ENCODE data around the gene ICE2. TPM values are rescaled to one million over a fixed set of nuclear protein-coding genes. Genes with fewer than 3 reads are reported as not detected.

The ICE2 gene
- polyA plus RNA-seq, 3 donors: 10.0 to 27.0 (median 24.8) TPM

GRCh38 chr15:60396100-60396499 lies 82.8 kb downstream of the ICE2 start:
- Histone ChIP-seq H3K27me3 (ENCODE audit: control insufficient read depth in 2 of 2, insufficient read depth in 2 of 2, low read length in 2 of 2) (no peaks in the 10 kb centered on the region), H3K9ac (ENCODE audit: insufficient read depth, low read length, poor library complexity, severe bottlenecking) (peak overlapping the region; percentile 100), H3K27ac (ENCODE audit: low read depth in 1 of 2, low read length in 2 of 2) (peak overlapping the region; percentile 85 to 99), H4K20me1 (ENCODE audit: insufficient read depth, low read length) (peaks cover 65% of the 10 kb centered on the region), H3K4me1 (ENCODE audit: control insufficient read depth in 1 of 2, insufficient read depth in 2 of 2, low read length in 2 of 2) (peaks cover 69 to 74% of the 10 kb centered on the region in 2 donors), H3K9me3 (replicated peaks in 1 of 2; ENCODE audit: control insufficient read depth in 1 of 2, insufficient read depth in 1 of 2, low read length in 2 of 2) (no peaks in the 10 kb centered on the region), H2AFZ (ENCODE audit: insufficient read depth, low read depth, low read length, poor library complexity, severe bottlenecking) (no peak overlapping the region), H3K4me2 (replicated peaks; ENCODE audit: extremely low read depth, low read length, poor library complexity, severe bottlenecking) (peak overlapping the region; percentile 97), H3K36me3 (replicated peaks in 1 of 2; ENCODE audit: control insufficient read depth in 1 of 2, insufficient read depth in 2 of 2, low read length in 2 of 2) (peaks cover 4 to 20% of the 10 kb centered on the region in 2 donors), H3K4me3 (replicated peaks in 1 of 3; ENCODE audit: low read depth in 2 of 3, low read length in 3 of 3) (peak overlapping the region; percentile 56 to 97 (median 93)), H3K79me2 (ENCODE audit: insufficient read depth, low read length) (peaks cover 67% of the 10 kb centered on the region)
- TF ChIP-seq CTCF (IDR thresholded peaks at IDR 0.05): no peak
- intact Hi-C loops (cut with micrococcal nuclease): loop anchor here (5.0 to 10.0 kb wide), 2 partner anchors 49 to 709 kb away; partner anchors contain the start of gene BNIP2 (in 1 of the 2)
- H3K4me3 Mint-ChIP-seq: peak overlapping the region; percentile 94 to 99
- peaks cover 23 to 47% of the 10 kb centered on the region in 2 donors for H3K36me3 Mint-ChIP-seq
- no peaks in the 10 kb centered on the region for H3K9me3 Mint-ChIP-seq
- H3K27ac Mint-ChIP-seq: peak overlapping the region; percentile 97 to 100 (median 99)
- H3K4me1 Mint-ChIP-seq: peaks cover 69% of the 10 kb centered on the region
- no CpG with 5 or more reads among the region's 12 CpGs for WGBS (ENCODE audit: insufficient coverage)
- H3K27me3 Mint-ChIP-seq (ENCODE audit: low read depth in 3 of 3): peaks cover 0 to 4% (median 4%) of the 10 kb centered on the region in 3 donors
- DNase-seq: peak in 1 of 3 donors; percentile 17

DNA sequence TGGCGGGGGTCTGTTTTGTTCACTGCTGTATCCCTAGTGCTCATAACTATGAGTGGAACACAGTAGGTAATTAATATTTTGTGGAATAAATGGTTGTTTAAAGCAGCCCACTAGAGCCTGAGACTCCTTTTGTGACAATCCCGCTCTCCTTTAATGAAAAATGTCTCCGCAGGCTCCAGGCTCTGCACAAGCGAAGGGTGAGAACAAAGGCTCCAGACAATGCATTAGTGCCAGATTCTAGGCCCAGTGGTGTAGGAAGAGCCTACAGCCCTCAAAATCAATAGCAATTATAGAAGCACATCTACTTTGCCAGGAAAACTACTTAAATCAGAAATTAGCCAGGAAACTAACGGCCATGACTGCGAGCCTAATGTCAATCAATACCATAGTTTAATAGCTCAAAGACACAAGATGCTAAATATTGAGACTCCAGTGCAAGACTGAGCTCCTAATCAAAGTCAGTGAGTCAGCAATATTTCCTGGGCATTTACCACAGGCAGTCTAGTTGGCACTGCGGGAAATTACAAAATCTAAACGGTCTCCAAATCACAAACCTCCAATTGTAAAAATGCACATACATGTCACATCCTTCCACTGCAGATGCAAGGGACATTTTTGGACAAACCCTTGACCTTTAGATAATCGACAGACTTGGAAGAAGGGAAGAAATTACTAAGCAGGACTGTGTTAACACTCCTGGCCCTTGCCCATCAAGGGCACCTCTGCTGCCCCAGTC lies 83.5 kb downstream of the ICE2 start:
- H3K27ac ChIP-seq (ENCODE audit: low read depth in 1 of 2, low read length in 2 of 2): peak overlapping the region; percentile 85 to 99
- Mint-ChIP-seq H3K27ac (peak overlapping the region; percentile 97 to 100 (median 99)), H3K4me1 (peaks cover 75% of the 10 kb centered on the region), H3K36me3 (peaks cover 23 to 48% of the 10 kb centered on the region in 2 donors), H3K4me3 (peak overlapping the region; percentile 94 to 99), H3K9me3 (no peaks in the 10 kb centered on the region), H3K27me3 (ENCODE audit: low read depth in 3 of 3) (peaks cover 0 to 4% (median 4%) of the 10 kb centered on the region in 3 donors)
- no peaks in the 10 kb centered on the region for H3K27me3 ChIP-seq (ENCODE audit: control insufficient read depth in 2 of 2, insufficient read depth in 2 of 2, low read length in 2 of 2)
- H3K36me3 ChIP-seq (replicated peaks in 1 of 2; ENCODE audit: control insufficient read depth in 1 of 2, insufficient read depth in 2 of 2, low read length in 2 of 2): peaks cover 4 to 25% of the 10 kb centered on the region in 2 donors
- peak overlapping the region; percentile 100 for H3K9ac ChIP-seq (ENCODE audit: insufficient read depth, low read length, poor library complexity, severe bottlenecking)
- peaks cover 74% of the 10 kb centered on the region for H3K79me2 ChIP-seq (ENCODE audit: insufficient read depth, low read length)
- TF ChIP-seq CTCF (IDR thresholded peaks at IDR 0.05): no peak
- H3K4me2 ChIP-seq (replicated peaks; ENCODE audit: extremely low read depth, low read length, poor library complexity, severe bottlenecking): peak overlapping the region; percentile 97
- intact Hi-C loops (cut with micrococcal nuclease): loop anchor here (2.0 to 10.0 kb wide), 3 partner anchors 13 to 708 kb away; partner anchors contain the start of gene BNIP2 (in 1 of the 2)
- H3K4me3 ChIP-seq (replicated peaks in 1 of 3; ENCODE audit: low read depth in 2 of 3, low read length in 3 of 3): peak overlapping the region; percentile 56 to 97 (median 93)
- WGBS (ENCODE audit: insufficient coverage): 69% methylated on average over 3 of the region's 9 CpGs
- DNase-seq: peak; percentile 29 to 66 (median 54)
- no peaks in the 10 kb centered on the region for H3K9me3 ChIP-seq (replicated peaks in 1 of 2; ENCODE audit: control insufficient read depth in 1 of 2, insufficient read depth in 1 of 2, low read length in 2 of 2)
- peaks cover 71% of the 10 kb centered on the region for H4K20me1 ChIP-seq (ENCODE audit: insufficient read depth, low read length)
- no peak overlapping the region for H2AFZ ChIP-seq (ENCODE audit: insufficient read depth, low read depth, low read length, poor library complexity, severe bottlenecking)
- H3K4me1 ChIP-seq (ENCODE audit: control insufficient read depth in 1 of 2, insufficient read depth in 2 of 2, low read length in 2 of 2): peaks cover 76 to 81% of the 10 kb centered on the region in 2 donors
